Gastroesophageal sphincter (tissue), 3 donors: ENCODE results near the gene TANGO2.

Experiments
- EP300 ChIP-seq: sonication (generic); formaldehyde crosslinking; IDR thresholded peaks from one replicate; pipeline ENCODE4 v1.6.1; 2017; ENCODE audit warnings: antibody characterized with exemption, mild to moderate bottlenecking
- POLR2A ChIP-seq, 2 donors: fragments of 450-650 bp; IDR thresholded peaks; one replicate each; pipeline ENCODE4 v1.6.1; 2017; ENCODE audit warnings: antibody characterized with exemption in 2 of 2, mild to moderate bottlenecking in 2 of 2, moderate library complexity in 1 of 2
- TF ChIP-seq, protein P1 (sequence below), 4 experiments: fragments of 200-600 bp in 2 of 4; fragments of 450-650 bp in 2 of 4; sonication (generic) in 1 of 4; IDR thresholded peaks; one replicate each; pipeline ENCODE4 v1.5.1; 2017 to 2019; ENCODE audit warnings: antibody characterized with exemption in 4 of 4, mild to moderate bottlenecking in 2 of 4, moderate library complexity in 2 of 4

DNA sequence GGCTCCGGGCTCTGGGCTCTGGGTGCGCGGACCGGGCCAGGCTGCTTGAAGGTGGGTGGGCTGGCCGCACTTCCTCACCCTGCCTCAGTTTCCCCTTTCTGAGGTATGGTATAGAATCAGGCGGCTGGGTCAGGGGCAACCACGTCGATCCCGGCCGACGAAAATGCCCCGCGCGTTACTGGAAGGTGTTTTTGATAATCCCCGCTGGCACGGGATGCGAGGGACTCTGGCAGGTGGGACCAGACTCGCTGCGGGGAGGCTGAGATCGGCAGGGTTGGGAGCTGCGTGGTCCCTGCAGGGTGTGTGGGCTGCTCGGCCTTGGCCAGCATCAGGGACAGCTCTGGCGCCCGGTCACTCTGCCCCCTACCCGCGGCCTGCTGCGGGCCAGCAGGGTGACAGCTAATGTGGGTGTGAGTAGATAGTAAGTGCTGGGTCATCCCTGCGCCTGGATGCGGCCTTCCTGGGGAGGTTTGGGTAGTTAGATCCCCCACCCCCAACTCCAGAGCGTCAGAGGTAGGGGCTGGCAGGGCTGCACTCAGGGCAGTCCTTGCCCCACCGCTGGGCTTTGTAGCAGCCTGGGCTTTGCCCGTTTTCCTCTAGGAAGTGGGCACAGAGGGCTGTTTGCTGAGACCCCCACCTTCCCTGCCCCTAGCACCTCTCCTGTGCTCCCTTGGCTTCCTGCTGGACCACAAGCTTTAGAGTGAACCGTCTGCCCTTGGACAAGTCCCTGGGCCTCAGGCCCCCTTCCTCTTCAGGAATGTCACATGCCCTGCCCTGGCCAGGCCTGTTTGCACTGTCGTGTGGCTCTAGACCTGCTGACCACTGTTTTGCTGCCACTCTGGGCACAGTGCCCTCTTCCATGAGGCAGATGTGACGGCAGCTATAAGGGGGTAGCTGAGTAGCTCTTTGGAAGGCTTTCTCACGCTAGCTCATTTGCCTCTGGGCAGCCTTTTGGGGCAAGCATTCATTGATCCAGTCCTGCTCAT lies 579 bp downstream of the TANGO2 start:
- no peak for TF ChIP-seq POLR2A (IDR thresholded peaks at IDR 0.05)
- TF ChIP-seq, protein P1, sequence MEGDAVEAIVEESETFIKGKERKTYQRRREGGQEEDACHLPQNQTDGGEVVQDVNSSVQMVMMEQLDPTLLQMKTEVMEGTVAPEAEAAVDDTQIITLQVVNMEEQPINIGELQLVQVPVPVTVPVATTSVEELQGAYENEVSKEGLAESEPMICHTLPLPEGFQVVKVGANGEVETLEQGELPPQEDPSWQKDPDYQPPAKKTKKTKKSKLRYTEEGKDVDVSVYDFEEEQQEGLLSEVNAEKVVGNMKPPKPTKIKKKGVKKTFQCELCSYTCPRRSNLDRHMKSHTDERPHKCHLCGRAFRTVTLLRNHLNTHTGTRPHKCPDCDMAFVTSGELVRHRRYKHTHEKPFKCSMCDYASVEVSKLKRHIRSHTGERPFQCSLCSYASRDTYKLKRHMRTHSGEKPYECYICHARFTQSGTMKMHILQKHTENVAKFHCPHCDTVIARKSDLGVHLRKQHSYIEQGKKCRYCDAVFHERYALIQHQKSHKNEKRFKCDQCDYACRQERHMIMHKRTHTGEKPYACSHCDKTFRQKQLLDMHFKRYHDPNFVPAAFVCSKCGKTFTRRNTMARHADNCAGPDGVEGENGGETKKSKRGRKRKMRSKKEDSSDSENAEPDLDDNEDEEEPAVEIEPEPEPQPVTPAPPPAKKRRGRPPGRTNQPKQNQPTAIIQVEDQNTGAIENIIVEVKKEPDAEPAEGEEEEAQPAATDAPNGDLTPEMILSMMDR (IDR thresholded peaks at IDR 0.05): no peak
- no peak for TF ChIP-seq EP300
